Neural progenitor cell (in vitro differentiated cells): ENCODE data around the gene SDHAF3.

Source experiments
- EZH2 ChIP-seq: fragments of 200-600 bp; sonication (generic); IDR thresholded peaks from 2 replicates; pipeline ENCODE4 v1.6.1; 2017; ENCODE audit warnings: antibody characterized with exemption, mild to moderate bottlenecking, moderate library complexity
- EZH2phosphoT487 ChIP-seq: fragments of 200-600 bp; sonication (generic); IDR thresholded peaks from 2 replicates; pipeline ENCODE4 v1.6.1; 2017; ENCODE audit warnings: antibody characterized with exemption
- TF ChIP-seq, protein P1 (sequence below): fragments of 200-600 bp; sonication (generic); IDR thresholded peaks from 2 replicates; pipeline ENCODE4 v1.5.1; 2017; ENCODE audit warnings: antibody characterized with exemption, mild to moderate bottlenecking

- TF ChIP-seq, protein P1, sequence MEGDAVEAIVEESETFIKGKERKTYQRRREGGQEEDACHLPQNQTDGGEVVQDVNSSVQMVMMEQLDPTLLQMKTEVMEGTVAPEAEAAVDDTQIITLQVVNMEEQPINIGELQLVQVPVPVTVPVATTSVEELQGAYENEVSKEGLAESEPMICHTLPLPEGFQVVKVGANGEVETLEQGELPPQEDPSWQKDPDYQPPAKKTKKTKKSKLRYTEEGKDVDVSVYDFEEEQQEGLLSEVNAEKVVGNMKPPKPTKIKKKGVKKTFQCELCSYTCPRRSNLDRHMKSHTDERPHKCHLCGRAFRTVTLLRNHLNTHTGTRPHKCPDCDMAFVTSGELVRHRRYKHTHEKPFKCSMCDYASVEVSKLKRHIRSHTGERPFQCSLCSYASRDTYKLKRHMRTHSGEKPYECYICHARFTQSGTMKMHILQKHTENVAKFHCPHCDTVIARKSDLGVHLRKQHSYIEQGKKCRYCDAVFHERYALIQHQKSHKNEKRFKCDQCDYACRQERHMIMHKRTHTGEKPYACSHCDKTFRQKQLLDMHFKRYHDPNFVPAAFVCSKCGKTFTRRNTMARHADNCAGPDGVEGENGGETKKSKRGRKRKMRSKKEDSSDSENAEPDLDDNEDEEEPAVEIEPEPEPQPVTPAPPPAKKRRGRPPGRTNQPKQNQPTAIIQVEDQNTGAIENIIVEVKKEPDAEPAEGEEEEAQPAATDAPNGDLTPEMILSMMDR = no peak
- TF ChIP-seq EZH2 (no peak), EZH2phosphoT487 (no peak)
Measured at GRCh38 chr7:97096037-97096436, 21.5 kb upstream of the SDHAF3 start.
